ENCODE results near the gene PTPRN2. TPM values are rescaled to one million over a fixed set of nuclear protein-coding genes. Genes with fewer than 3 reads are reported as not detected.

PTPRN2 gene
- total and polyA plus RNA-seq, 2 of the 8 experiments (the other 6 are each of a cell fraction or from before 2014, with no cell fraction given) = 2.6 to 4.5 TPM

DNA sequence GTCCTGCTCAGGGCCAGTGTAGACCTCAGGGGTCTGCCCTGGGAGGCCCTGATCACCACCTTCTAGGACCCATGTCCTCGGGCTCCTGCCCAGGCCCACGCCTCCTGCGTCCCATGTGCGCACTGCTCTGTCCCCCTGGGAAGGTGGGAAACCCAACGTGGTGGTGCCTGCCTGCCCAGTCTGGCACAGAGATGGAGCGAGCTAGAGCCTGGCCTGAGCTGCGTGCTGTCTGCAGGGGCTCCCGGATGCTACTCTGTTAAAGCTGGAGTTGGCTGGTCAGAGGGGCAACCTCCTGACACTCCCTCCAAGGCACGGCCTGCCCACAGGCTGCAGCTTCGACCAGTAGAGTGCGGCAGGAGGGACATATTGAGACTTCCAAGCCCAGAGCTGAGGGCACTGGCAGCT lies 1079.1 kb downstream of the PTPRN2 start:
- FAIRE-seq = no peak
- TF ChIP-seq KDM1A (IDR thresholded peaks at IDR 0.05; ENCODE audit: borderline replicate concordance, low read length) (no peak), SP1 (IDR thresholded peaks at IDR 0.05; ENCODE audit: low read depth, low read length) (no peak), FOSL1 (IDR thresholded peaks at IDR 0.05; ENCODE audit: insufficient read depth, low read depth, low read length) (no peak), TAF1 (IDR thresholded peaks at IDR 0.05; ENCODE audit: low read depth, low read length) (no peak), EP300 (IDR thresholded peaks at IDR 0.05; ENCODE audit: borderline replicate concordance in 1 of 2, low read depth in 2 of 2, low read length in 2 of 2) (no peak), SUZ12 (IDR thresholded peaks at IDR 0.05; ENCODE audit: low read length) (no peak), EGR1 (IDR thresholded peaks at IDR 0.05; ENCODE audit: borderline replicate concordance, low read depth, low read length) (no peak), NRF1 (IDR thresholded peaks at IDR 0.05; ENCODE audit: low read depth, low read length) (no peak), GABPA (IDR thresholded peaks at IDR 0.05; ENCODE audit: borderline replicate concordance, insufficient read depth, low read length) (no peak), YY1 (IDR thresholded peaks at IDR 0.05; ENCODE audit: low read depth, low read length) (no peak)
- TF ChIP-seq, protein P1, sequence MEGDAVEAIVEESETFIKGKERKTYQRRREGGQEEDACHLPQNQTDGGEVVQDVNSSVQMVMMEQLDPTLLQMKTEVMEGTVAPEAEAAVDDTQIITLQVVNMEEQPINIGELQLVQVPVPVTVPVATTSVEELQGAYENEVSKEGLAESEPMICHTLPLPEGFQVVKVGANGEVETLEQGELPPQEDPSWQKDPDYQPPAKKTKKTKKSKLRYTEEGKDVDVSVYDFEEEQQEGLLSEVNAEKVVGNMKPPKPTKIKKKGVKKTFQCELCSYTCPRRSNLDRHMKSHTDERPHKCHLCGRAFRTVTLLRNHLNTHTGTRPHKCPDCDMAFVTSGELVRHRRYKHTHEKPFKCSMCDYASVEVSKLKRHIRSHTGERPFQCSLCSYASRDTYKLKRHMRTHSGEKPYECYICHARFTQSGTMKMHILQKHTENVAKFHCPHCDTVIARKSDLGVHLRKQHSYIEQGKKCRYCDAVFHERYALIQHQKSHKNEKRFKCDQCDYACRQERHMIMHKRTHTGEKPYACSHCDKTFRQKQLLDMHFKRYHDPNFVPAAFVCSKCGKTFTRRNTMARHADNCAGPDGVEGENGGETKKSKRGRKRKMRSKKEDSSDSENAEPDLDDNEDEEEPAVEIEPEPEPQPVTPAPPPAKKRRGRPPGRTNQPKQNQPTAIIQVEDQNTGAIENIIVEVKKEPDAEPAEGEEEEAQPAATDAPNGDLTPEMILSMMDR (IDR thresholded peaks at IDR 0.05; ENCODE audit: control extremely low read depth in 1 of 3, insufficient read depth in 1 of 3, low read depth in 1 of 3, low read length in 3 of 3) = no peak

More for the DNA sequence above, 1079.1 kb downstream of the PTPRN2 start:
- no peaks in the 10 kb centered on the region; a peak in 2 of 7 replicates for H3K27me3 ChIP-seq (replicated peaks in 1 of 4; ENCODE audit: control insufficient read depth in 3 of 4, extremely low read depth in 1 of 4, insufficient read depth in 3 of 4, low read length in 3 of 4)
- no peak overlapping the region for H3K27ac ChIP-seq (ENCODE audit: low read depth, low read length)
- no peak overlapping the region for H3K23ac ChIP-seq (ENCODE audit: insufficient read length)
- no peak overlapping the region for H3K4me3 ChIP-seq (ENCODE audit: extremely low read depth in 1 of 4, insufficient read depth in 2 of 4, low read depth in 3 of 4, low read length in 4 of 4)
- ChIA-PET CTCF (ENCODE audit: partially characterized antibody) (interaction anchor here (0.9 to 1.0 kb wide), 2 partner anchors 23 to 26 kb away, joined by 3 to 5 read pairs; no protein-coding TSS in a partner anchor), POLR2A (ENCODE audit: partially characterized antibody) (interaction anchor here (0.7 kb wide), 1 partner anchor 27 kb away, joined by 3 read pairs; no protein-coding TSS in a partner anchor)
- no peak overlapping the region; the same call in 1 of the 2 replicates for H3K18ac ChIP-seq (ENCODE audit: extremely low read depth, low read length)
- no peaks in the 10 kb centered on the region for H3K23me2 ChIP-seq (ENCODE audit: low read depth, low read length)
- no peak overlapping the region for H4K91ac ChIP-seq (replicated peaks; ENCODE audit: insufficient read length, low read length)
- H3K4ac ChIP-seq (replicated peaks; ENCODE audit: insufficient read length, low read depth, low read length) = no peak overlapping the region
- H3K14ac ChIP-seq (ENCODE audit: insufficient read length) = no peak overlapping the region
- H3K4me1 ChIP-seq (replicated peaks in 1 of 4; ENCODE audit: control insufficient read depth in 3 of 4, insufficient read depth in 4 of 4, low read length in 3 of 4) = no peaks in the 10 kb centered on the region
- H2AK5ac ChIP-seq (ENCODE audit: low read depth, low read length) = no peak overlapping the region
- H3K9ac ChIP-seq (replicated peaks in 1 of 4; ENCODE audit: extremely low read depth in 1 of 4, low read depth in 3 of 4, low read length in 3 of 4) = no peak overlapping the region
- H4K20me1 ChIP-seq (replicated peaks in 1 of 2; ENCODE audit: control insufficient read depth in 1 of 2, insufficient read depth in 2 of 2, low read length in 2 of 2) = no peaks in the 10 kb centered on the region
- H3K36me3 ChIP-seq (ENCODE audit: control insufficient read depth in 2 of 4, insufficient read depth in 4 of 4, low read length in 3 of 4) = no peaks in the 10 kb centered on the region
- no peaks in the 10 kb centered on the region for H3K79me1 ChIP-seq (ENCODE audit: low read depth, low read length)
- no peak overlapping the region for H2BK120ac ChIP-seq (replicated peaks; ENCODE audit: low read depth, low read length)
- no peaks in the 10 kb centered on the region for H3K79me2 ChIP-seq (ENCODE audit: control insufficient read depth in 1 of 2, insufficient read depth in 2 of 2, low read length in 2 of 2)
- no peak overlapping the region for H4K8ac ChIP-seq (ENCODE audit: extremely low read depth, insufficient read depth, low read length)
- H2AFZ ChIP-seq (ENCODE audit: low read length) = no peak overlapping the region
- WGBS, 2 experiments (ENCODE audit: extremely low coverage in 1 of 2, insufficient coverage in 1 of 2, insufficient read length in 1 of 2, insufficient replicate concordance in 2 of 2, low coverage in 1 of 2, low lambda C conversion rate in 2 of 2, missing lambda C conversion rate in 1 of 2) = 75% methylated on average over 11 of the region's 11 CpGs; no CpG with 5 or more reads in 1 of the 2 experiments
- H3K4me2 ChIP-seq (ENCODE audit: insufficient read depth in 1 of 2, low read depth in 2 of 2, low read length in 2 of 2) = no peak overlapping the region
- H3K9me3 ChIP-seq (ENCODE audit: insufficient read depth in 2 of 2, low read depth in 1 of 2, low read length in 1 of 2) = peaks cover 4 to 8% of the 10 kb centered on the region in 2 experiments; a peak in 1 of 4 replicates
- no peak for DNase-seq (ENCODE audit: low read depth in 1 of 2, low spot score in 2 of 2)
- no peak overlapping the region for H2BK15ac ChIP-seq (ENCODE audit: low read length)
- no peak overlapping the region for H2BK20ac ChIP-seq (ENCODE audit: low read length)
- no peak overlapping the region for H2BK5ac ChIP-seq (ENCODE audit: low read depth, low read length)
- no peak overlapping the region for H3K56ac ChIP-seq (replicated peaks; ENCODE audit: insufficient read length, low read depth, low read length)
- no peak overlapping the region for H4K5ac ChIP-seq (ENCODE audit: insufficient read length, low read depth, low read length)
- H2BK12ac ChIP-seq (ENCODE audit: low read depth, low read length) = no peak overlapping the region

Measured in H1 (cell line).